Mucosa of descending colon (tissue), 3 donors: ENCODE data around the gene SLC48A1. TPM values are rescaled to one million over a fixed set of nuclear protein-coding genes. Genes with fewer than 3 reads are reported as not detected.

ENCODE experiments used
- ATAC-seq: fragments of 200-7000 bp; cut with Tn5 transposase; one replicate; pipeline ENCODE4 v1.9.1; 2020; ENCODE audit warnings: mild to moderate bottlenecking, moderate library complexity
- DNase-seq, 3 donors: peaks; one replicate each; pipeline ENCODE4 v3.0.0-alpha.2; 2020
- H3K36me3 ChIP-seq: fragments of 200-600 bp; one replicate; pipeline ENCODE4 v1.8.0; 2021; ENCODE audit warnings: low read depth, mild to moderate bottlenecking
- H3K4me1 ChIP-seq: fragments of 200-600 bp; one replicate; pipeline ENCODE4 v1.8.0; 2021; ENCODE audit warnings: low read depth, mild to moderate bottlenecking
- H3K4me3 ChIP-seq: fragments of 200-600 bp; one replicate; pipeline ENCODE4 v1.8.0; 2021; ENCODE audit warnings: mild to moderate bottlenecking
- H3K9me3 ChIP-seq: fragments of 200-600 bp; one replicate; pipeline ENCODE4 v1.8.0; 2021; ENCODE audit warnings: mild to moderate bottlenecking
- intact Hi-C, 2 donors: fragments of 100-400 bp; cut with DNase I in 1 of 2; cut with micrococcal nuclease in 1 of 2; formaldehyde crosslinking; loops; one replicate each; pipeline versions ENCODE4 v1.11.0 to v1.11.1; 2022; cut with DNase I, micrococcal nuclease
- total RNA-seq, 3 donors: library from RNA; stranded (reverse); fragmentation: NEBNext Ultra II Directional in 2 of 3; extraction: Animal tissue kit (Norgen Biotek cat#: 25700) in 2 of 3; gene quantifications; one replicate each; pipeline versions ENCODE4 v1.2.1 to v1.2.4, GENCODE V29; 2021 to 2023
- TF ChIP-seq, protein P1 (sequence below): fragments of 200-600 bp; IDR thresholded peaks from one replicate; pipeline ENCODE4 v1.8.0; 2022; ENCODE audit warnings: antibody characterized with exemption, mild to moderate bottlenecking
- donor health status: DM: no; HTN: no; CAD: no; lungs with moderate emphysema.
- donor health status: DM: no; HTN: no; CAD: no.
- donor health status: DM: no; HTN: yes; CAD: no.

SLC48A1 gene
- total RNA-seq, 3 donors from 2014 or later = 17.2 to 35.4 (median 19.1) TPM

DNA sequence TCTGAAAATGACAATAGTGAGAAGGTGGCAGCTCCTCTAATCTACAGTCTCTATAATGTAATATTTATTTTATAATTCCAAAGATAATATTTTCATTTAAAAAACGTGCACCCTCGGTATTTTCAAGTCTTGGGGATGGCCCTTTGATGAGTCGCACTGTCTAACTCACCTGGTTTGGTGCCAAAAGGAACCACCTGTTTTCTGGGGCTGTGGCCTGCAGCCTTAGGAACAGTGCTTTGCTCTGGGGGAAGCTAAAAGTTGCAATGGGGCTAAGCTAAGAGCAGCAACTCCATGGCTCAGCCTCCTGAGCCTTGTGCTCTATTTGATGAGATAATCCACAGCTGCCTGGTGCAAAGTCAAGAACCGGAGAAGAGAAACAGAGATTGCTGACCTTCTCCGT is 41.3 kb upstream of the SLC48A1 start:
- intact Hi-C loops = no loop called here
- peaks cover 9% of the 10 kb centered on the region for H3K4me1 ChIP-seq
- ATAC-seq = no peak
- no peak overlapping the region for H3K4me3 ChIP-seq
- TF ChIP-seq, protein P1, sequence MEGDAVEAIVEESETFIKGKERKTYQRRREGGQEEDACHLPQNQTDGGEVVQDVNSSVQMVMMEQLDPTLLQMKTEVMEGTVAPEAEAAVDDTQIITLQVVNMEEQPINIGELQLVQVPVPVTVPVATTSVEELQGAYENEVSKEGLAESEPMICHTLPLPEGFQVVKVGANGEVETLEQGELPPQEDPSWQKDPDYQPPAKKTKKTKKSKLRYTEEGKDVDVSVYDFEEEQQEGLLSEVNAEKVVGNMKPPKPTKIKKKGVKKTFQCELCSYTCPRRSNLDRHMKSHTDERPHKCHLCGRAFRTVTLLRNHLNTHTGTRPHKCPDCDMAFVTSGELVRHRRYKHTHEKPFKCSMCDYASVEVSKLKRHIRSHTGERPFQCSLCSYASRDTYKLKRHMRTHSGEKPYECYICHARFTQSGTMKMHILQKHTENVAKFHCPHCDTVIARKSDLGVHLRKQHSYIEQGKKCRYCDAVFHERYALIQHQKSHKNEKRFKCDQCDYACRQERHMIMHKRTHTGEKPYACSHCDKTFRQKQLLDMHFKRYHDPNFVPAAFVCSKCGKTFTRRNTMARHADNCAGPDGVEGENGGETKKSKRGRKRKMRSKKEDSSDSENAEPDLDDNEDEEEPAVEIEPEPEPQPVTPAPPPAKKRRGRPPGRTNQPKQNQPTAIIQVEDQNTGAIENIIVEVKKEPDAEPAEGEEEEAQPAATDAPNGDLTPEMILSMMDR = no peak
- no peaks in the 10 kb centered on the region for H3K9me3 ChIP-seq
- no peak for DNase-seq
- H3K36me3 ChIP-seq = no peaks in the 10 kb centered on the region

DNA sequence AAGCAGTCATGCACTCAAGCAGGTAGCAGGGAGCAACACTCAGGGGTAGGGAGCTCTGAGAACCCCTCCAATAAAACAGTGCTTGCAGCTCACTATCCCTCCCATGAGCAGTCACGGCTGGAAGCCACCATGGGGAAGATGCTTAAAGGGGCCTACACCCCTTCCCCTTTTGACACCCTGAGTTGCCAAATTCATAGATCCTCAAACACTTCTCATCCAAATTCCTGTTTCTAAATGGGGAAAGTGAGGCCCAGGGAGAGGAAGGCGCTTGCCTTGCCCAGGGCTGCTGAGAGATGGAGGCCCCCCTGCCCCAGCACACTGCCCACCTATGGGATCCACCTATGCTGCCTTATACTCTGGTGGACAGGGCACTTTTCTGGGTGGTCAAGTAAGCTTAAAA is 40.5 kb upstream of the SLC48A1 start:
- Histone ChIP-seq H3K4me1 (peaks cover 12% of the 10 kb centered on the region), H3K9me3 (no peaks in the 10 kb centered on the region), H3K4me3 (no peak overlapping the region), H3K36me3 (no peaks in the 10 kb centered on the region)
- TF ChIP-seq, protein P1 = no peak
- intact Hi-C loops = no loop called here
- ATAC-seq (no peak), DNase-seq (no peak)

DNA sequence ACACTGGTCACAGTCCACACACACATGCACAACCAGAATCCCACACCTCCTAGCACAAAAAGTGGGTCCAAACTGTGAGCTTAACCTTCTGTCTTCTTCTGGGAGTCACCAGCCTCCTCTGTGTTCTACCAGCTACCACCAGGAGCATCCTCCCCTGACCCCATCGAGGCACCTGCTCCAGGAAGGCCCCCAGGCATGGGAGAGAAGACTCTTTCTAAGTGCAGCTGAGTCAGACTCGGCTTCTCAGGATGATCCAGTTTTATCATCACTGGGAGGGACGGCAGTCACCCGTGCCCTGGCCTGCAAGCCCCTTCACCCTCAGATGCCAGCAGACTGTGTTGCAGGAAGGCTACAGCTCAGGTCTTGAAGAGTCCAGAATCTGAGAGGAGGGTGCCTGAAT is 39.9 kb upstream of the SLC48A1 start:
- Histone ChIP-seq H3K4me1 (peaks cover 12% of the 10 kb centered on the region), H3K4me3 (no peak overlapping the region), H3K36me3 (no peaks in the 10 kb centered on the region), H3K9me3 (no peaks in the 10 kb centered on the region)
- intact Hi-C loops = no loop called here
- DNase-seq (no peak), ATAC-seq (no peak)
- TF ChIP-seq, protein P1 = no peak

DNA sequence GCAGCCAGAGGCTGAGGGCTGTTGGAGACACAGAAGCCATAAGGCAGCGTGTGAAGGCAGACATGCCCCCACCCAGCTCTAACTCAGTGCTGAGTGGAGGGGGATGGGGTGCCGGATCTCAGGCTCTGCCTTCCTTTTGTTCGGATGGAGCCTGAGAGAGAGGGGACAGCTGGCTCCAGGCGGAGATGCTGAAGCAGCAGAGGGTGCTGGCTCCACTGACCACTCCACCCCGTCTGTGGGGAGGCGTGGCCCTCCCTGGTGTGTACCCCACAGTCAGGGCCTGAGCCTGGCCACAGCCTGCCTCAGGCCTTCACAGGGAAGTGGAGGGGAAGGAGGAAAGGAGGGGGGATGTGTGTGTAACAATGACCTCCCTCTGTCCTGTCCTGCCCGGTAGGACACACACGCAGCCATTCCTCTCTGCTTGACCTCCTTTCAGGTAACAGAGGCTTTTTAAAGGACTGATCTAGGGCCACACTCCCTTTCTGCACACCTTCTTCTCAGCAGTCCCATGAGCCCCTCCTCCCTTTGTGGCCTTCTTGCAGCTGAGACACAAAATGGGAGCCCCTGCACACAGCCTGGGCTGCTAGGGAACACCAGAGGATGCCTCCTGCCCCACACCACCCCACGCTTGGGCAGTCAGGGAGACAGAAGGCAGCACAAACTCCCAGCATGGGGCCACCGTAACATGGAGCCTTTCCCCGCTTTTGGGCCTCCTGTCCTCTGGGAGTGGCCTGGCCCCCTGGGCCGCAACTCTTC is 38.1 kb upstream of the SLC48A1 start:
- no peaks in the 10 kb centered on the region for H3K9me3 ChIP-seq
- peak in 1 of 3 donors; percentile 26 for DNase-seq
- H3K4me1 ChIP-seq = peaks cover 16% of the 10 kb centered on the region
- intact Hi-C loops = no loop called here
- H3K4me3 ChIP-seq = no peak overlapping the region
- ATAC-seq = no peak
- H3K36me3 ChIP-seq = no peaks in the 10 kb centered on the region
- TF ChIP-seq, protein P1 = no peak

DNA sequence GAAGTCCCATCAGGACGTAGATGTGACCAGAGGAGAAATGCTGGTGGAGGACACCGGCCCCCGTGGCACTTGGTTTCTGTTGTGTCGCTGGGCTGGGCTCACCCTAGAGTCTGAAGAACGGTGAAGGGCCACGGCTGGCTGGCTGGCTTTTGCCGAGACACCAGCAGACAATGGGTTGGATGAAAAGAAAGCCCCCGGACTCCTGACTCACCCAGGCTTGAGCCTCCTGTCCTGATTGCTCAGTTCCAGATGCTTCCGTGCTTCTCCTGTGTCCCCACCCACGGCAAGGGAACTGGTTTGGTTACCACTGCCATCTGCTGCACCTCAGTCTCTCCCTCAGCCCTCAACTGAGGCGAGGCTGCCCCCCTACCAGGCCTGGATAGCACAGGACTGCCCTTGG is 37.4 kb upstream of the SLC48A1 start:
- ATAC-seq (no peak), DNase-seq (no peak)
- intact Hi-C loops = no loop called here
- peaks cover 19% of the 10 kb centered on the region for H3K4me1 ChIP-seq
- no peak overlapping the region for H3K4me3 ChIP-seq
- TF ChIP-seq, protein P1 = no peak
- H3K36me3 ChIP-seq = no peaks in the 10 kb centered on the region
- no peaks in the 10 kb centered on the region for H3K9me3 ChIP-seq
